Measurements from ENCODE around the gene CFAP410. TPM values are rescaled to one million over a fixed set of nuclear protein-coding genes. Genes with fewer than 3 reads are reported as not detected.
"Not testable (repeated sequence)": the region's sequence is repeated elsewhere in the genome, so short reads cannot be mapped to it uniquely, and the experiment has no call there.

The CFAP410 gene
- total RNA-seq, 1 experiment from 2014 or later: 8.6 TPM

DNA sequence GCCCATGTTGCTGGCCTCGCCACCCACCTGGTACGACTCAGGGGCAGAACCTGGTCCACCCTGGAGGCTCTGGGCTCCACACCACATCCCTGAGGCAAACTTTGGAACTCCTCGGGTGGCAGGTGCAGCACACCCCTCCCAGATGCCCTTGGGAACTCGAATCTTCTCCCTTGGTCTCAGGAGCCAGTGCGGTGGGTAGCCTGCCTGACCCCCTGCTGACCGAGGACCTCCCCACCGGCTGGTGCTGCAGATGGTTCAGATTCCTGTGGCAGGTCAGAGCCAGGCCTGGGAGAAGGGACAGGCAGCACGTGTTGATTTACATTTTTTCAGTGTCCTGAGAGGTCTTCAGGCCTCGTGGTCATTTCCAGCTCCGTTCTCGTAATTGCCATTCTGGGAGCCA is 6.3 kb upstream of the CFAP410 start:
- TF ChIP-seq CTCF (IDR thresholded peaks at IDR 0.05; ENCODE audit: unreplicated experiment): no peak
- Mint-ChIP-seq H3K4me1 (ENCODE audit: low read depth, unreplicated experiment) (no peaks in the 10 kb centered on the region), H3K36me3 (ENCODE audit: insufficient read depth, unreplicated experiment) (no peaks in the 10 kb centered on the region), H3K9me3 (ENCODE audit: low read depth, unreplicated experiment) (no peaks in the 10 kb centered on the region), H3K27ac (ENCODE audit: unreplicated experiment) (no peak overlapping the region), H3K27me3 (ENCODE audit: unreplicated experiment) (peaks cover 44% of the 10 kb centered on the region), H3K4me3 (ENCODE audit: low read depth, unreplicated experiment) (no peak overlapping the region)
- CTCF ChIA-PET: no interaction called here
- BruUV-seq (replicated peaks): no TSS peak
- intact Hi-C loops (cut with micrococcal nuclease; ENCODE audit: unreplicated experiment): no loop called here
- DNase-seq: no peak

- Mint-ChIP-seq H3K27me3 (ENCODE audit: unreplicated experiment) (peaks cover 43% of the 10 kb centered on the region), H3K9me3 (ENCODE audit: low read depth, unreplicated experiment) (no peaks in the 10 kb centered on the region), H3K4me1 (ENCODE audit: low read depth, unreplicated experiment) (no peaks in the 10 kb centered on the region), H3K4me3 (ENCODE audit: low read depth, unreplicated experiment) (no peak overlapping the region), H3K36me3 (ENCODE audit: insufficient read depth, unreplicated experiment) (peaks cover 2% of the 10 kb centered on the region), H3K27ac (ENCODE audit: unreplicated experiment) (no peak overlapping the region)
- CTCF ChIA-PET: no interaction called here
- intact Hi-C loops (cut with micrococcal nuclease; ENCODE audit: unreplicated experiment): no loop called here
- no peak for TF ChIP-seq CTCF (IDR thresholded peaks at IDR 0.05; ENCODE audit: unreplicated experiment)
- no peak for DNase-seq
- no TSS peak for BruUV-seq (replicated peaks)
Measured at GRCh38 chr21:44344541-44345183, 5.5 kb upstream of the CFAP410 start.

GRCh38 chr21:44342981-44343380 is 3.8 kb upstream of the CFAP410 start:
- H3K4me3 Mint-ChIP-seq (ENCODE audit: low read depth, unreplicated experiment); H3K27ac Mint-ChIP-seq (ENCODE audit: unreplicated experiment); H3K36me3 Mint-ChIP-seq (ENCODE audit: insufficient read depth, unreplicated experiment); BruUV-seq (replicated peaks); H3K4me1 Mint-ChIP-seq (ENCODE audit: low read depth, unreplicated experiment); CTCF ChIA-PET; DNase-seq; H3K9me3 Mint-ChIP-seq (ENCODE audit: low read depth, unreplicated experiment); intact Hi-C loops (cut with micrococcal nuclease; ENCODE audit: unreplicated experiment): not testable (repeated sequence)
- H3K27me3 Mint-ChIP-seq (ENCODE audit: unreplicated experiment): peaks cover 26% of the 10 kb centered on the region

DNA sequence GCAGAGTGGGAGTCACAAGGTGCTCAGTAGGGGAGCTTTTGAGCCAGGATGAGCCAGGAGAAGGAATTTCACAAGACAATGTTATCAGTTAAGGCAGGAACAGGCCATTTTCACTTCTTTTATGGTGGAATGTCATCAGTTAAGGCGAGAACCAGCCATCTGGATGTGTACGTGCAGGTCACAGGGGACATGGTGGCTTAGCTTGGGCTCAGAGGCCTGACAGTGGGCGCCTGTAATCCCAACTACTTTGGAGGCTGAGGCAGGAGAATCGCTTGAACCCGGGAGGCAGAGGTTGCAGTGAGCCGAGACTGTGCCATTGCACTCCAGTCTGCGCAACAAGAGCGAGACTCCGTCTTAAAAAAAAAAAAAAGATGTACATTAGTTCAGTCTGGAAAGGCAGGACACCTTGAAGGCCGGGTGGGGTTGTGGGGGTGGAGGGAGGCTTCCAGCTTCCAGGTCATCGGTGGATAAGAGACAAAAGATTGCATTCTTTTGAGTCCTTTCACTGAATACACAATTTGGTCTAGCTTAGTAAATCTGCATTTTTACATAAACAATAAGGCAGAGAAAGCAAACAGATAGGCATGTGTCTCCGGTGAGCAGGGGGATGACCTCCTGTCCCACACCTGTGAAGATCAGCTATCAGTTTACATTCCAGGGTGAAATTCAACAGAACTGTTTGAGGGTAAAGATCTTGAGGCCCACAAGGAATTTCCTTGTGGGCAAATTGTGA is 2.7 kb upstream of the CFAP410 start:
- H3K9me3 Mint-ChIP-seq (ENCODE audit: low read depth, unreplicated experiment); BruUV-seq (replicated peaks); DNase-seq; intact Hi-C loops (cut with micrococcal nuclease; ENCODE audit: unreplicated experiment); H3K27ac Mint-ChIP-seq (ENCODE audit: unreplicated experiment); CTCF ChIA-PET; H3K4me1 Mint-ChIP-seq (ENCODE audit: low read depth, unreplicated experiment); H3K4me3 Mint-ChIP-seq (ENCODE audit: low read depth, unreplicated experiment); H3K36me3 Mint-ChIP-seq (ENCODE audit: insufficient read depth, unreplicated experiment): not testable (repeated sequence)
- H3K27me3 Mint-ChIP-seq (ENCODE audit: unreplicated experiment): peaks cover 15% of the 10 kb centered on the region

- Mint-ChIP-seq H3K36me3 (ENCODE audit: insufficient read depth, unreplicated experiment) (peaks cover 15% of the 10 kb centered on the region), H3K4me3 (ENCODE audit: low read depth, unreplicated experiment) (peak overlapping the region; percentile 31), H3K27ac (ENCODE audit: unreplicated experiment) (no peak overlapping the region), H3K27me3 (ENCODE audit: unreplicated experiment) (no peaks in the 10 kb centered on the region), H3K4me1 (ENCODE audit: low read depth, unreplicated experiment) (no peaks in the 10 kb centered on the region), H3K9me3 (ENCODE audit: low read depth, unreplicated experiment) (no peaks in the 10 kb centered on the region)
- no peak for TF ChIP-seq CTCF (IDR thresholded peaks at IDR 0.05; ENCODE audit: unreplicated experiment)
- peak; percentile 64 for DNase-seq
- CTCF ChIA-PET: interaction anchor here (0.9 to 1.2 kb wide), 3 partner anchors 41 to 172 kb away, joined by 3 to 6 read pairs (median 3); no protein-coding TSS in a partner anchor
- no TSS peak for BruUV-seq (replicated peaks)
- intact Hi-C loops (cut with micrococcal nuclease; ENCODE audit: unreplicated experiment): no loop called here
Measured at GRCh38 chr21:44337941-44338895, 972 bp downstream of the CFAP410 start.

Measured in Calu3 (cell line).